Measurements from ENCODE around the gene NBDY. TPM values are rescaled to one million over a fixed set of nuclear protein-coding genes. Genes with fewer than 3 reads are reported as not detected.
"Not testable (repeated sequence)": the region's sequence is repeated elsewhere in the genome, so short reads cannot be mapped to it uniquely, and the experiment has no call there.

The NBDY gene
- polyA plus RNA-seq, 1 donor (not counting 4 experiments of a cell fraction or from before 2014, with no cell fraction given) = 41.1 TPM

DNA sequence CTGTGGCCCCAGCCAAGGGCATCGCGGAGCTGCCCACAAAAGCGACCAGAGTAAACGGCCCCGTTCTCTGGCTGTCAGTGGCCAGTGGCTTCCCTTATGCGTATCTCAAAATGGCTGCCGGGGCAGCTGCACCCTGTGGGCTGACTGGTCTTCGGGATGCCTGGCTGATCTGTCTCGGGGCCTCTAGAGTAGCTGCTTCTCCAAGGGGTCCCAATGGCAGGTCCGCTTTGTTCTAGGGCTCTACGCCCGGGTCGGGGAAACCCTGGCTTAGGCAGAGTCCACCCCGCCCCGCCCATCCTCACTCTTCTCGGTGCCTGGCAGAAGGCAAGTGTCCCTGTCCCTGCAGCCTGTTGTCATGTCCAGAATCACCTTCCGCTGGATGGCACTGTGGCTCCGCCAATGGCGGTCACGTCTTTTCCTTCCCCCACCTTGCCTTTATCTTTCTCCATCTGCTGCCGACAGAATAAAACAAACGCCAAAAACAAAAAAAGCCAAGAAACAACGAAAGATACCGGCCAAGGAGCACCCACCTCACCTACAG, 39.1 kb downstream of the NBDY start:
- H3K4me2 ChIP-seq (ENCODE audit: control insufficient read depth, extremely low read depth, insufficient read depth, low read depth, low read length); FAIRE-seq; H3K9me3 ChIP-seq (ENCODE audit: control insufficient read depth, low read depth, low read length); H2AFZ ChIP-seq (ENCODE audit: control insufficient read depth, low read length); H3K36me3 ChIP-seq (ENCODE audit: control insufficient read depth in 2 of 2, extremely low read depth in 1 of 2, insufficient read depth in 2 of 2, low read length in 2 of 2); H3K79me2 ChIP-seq (ENCODE audit: control insufficient read depth, insufficient read depth, low read length); H3K27ac ChIP-seq (ENCODE audit: control insufficient read depth, insufficient read depth, low read length); H3K27me3 ChIP-seq (ENCODE audit: control insufficient read depth, extremely low read depth, insufficient read depth, low read length); DNase-seq (ENCODE audit: low read depth, low spot score); H3K4me1 ChIP-seq (ENCODE audit: control insufficient read depth, extremely low read depth, insufficient read depth, low read length); H4K20me1 ChIP-seq (ENCODE audit: control insufficient read depth, extremely low read depth, insufficient read depth, low read length); dilution Hi-C loops (cut with MboI; ENCODE audit: extremely low pct_ligation_motif_present, low sequenced_read_pairs); H3K4me3 ChIP-seq (ENCODE audit: control insufficient read depth in 2 of 3, extremely low read depth in 1 of 3, insufficient read depth in 2 of 3, low read depth in 1 of 3, low read length in 3 of 3); H3K9ac ChIP-seq (ENCODE audit: control insufficient read depth, extremely low read depth, insufficient read depth, low read length); H3K9me1 ChIP-seq (ENCODE audit: control insufficient read depth, extremely low read depth, insufficient read depth, low read length): not testable (repeated sequence)

GRCh38 chrX:56772675-56773521, 43.9 kb downstream of the NBDY start:
- H3K9me1 ChIP-seq (ENCODE audit: control insufficient read depth, extremely low read depth, insufficient read depth, low read length); FAIRE-seq; DNase-seq (ENCODE audit: low read depth, low spot score); H3K36me3 ChIP-seq (ENCODE audit: control insufficient read depth in 2 of 2, extremely low read depth in 1 of 2, insufficient read depth in 2 of 2, low read length in 2 of 2); H3K4me2 ChIP-seq (ENCODE audit: control insufficient read depth, extremely low read depth, insufficient read depth, low read depth, low read length); H2AFZ ChIP-seq (ENCODE audit: control insufficient read depth, low read length); H3K79me2 ChIP-seq (ENCODE audit: control insufficient read depth, insufficient read depth, low read length); H3K4me1 ChIP-seq (ENCODE audit: control insufficient read depth, extremely low read depth, insufficient read depth, low read length); H3K9me3 ChIP-seq (ENCODE audit: control insufficient read depth, low read depth, low read length); H4K20me1 ChIP-seq (ENCODE audit: control insufficient read depth, extremely low read depth, insufficient read depth, low read length); H3K27me3 ChIP-seq (ENCODE audit: control insufficient read depth, extremely low read depth, insufficient read depth, low read length); H3K4me3 ChIP-seq (ENCODE audit: control insufficient read depth in 2 of 3, extremely low read depth in 1 of 3, insufficient read depth in 2 of 3, low read depth in 1 of 3, low read length in 3 of 3); H3K27ac ChIP-seq (ENCODE audit: control insufficient read depth, insufficient read depth, low read length); H3K9ac ChIP-seq (ENCODE audit: control insufficient read depth, extremely low read depth, insufficient read depth, low read length); dilution Hi-C loops (cut with MboI; ENCODE audit: extremely low pct_ligation_motif_present, low sequenced_read_pairs): not testable (repeated sequence)

GRCh38 chrX:56773522-56774060, 44.5 kb downstream of the NBDY start:
- H4K20me1 ChIP-seq (ENCODE audit: control insufficient read depth, extremely low read depth, insufficient read depth, low read length); H3K27ac ChIP-seq (ENCODE audit: control insufficient read depth, insufficient read depth, low read length); H2AFZ ChIP-seq (ENCODE audit: control insufficient read depth, low read length); H3K4me1 ChIP-seq (ENCODE audit: control insufficient read depth, extremely low read depth, insufficient read depth, low read length); H3K27me3 ChIP-seq (ENCODE audit: control insufficient read depth, extremely low read depth, insufficient read depth, low read length); H3K79me2 ChIP-seq (ENCODE audit: control insufficient read depth, insufficient read depth, low read length); FAIRE-seq; H3K9ac ChIP-seq (ENCODE audit: control insufficient read depth, extremely low read depth, insufficient read depth, low read length); DNase-seq (ENCODE audit: low read depth, low spot score); dilution Hi-C loops (cut with MboI; ENCODE audit: extremely low pct_ligation_motif_present, low sequenced_read_pairs); H3K4me3 ChIP-seq (ENCODE audit: control insufficient read depth in 2 of 3, extremely low read depth in 1 of 3, insufficient read depth in 2 of 3, low read depth in 1 of 3, low read length in 3 of 3); H3K9me3 ChIP-seq (ENCODE audit: control insufficient read depth, low read depth, low read length); H3K36me3 ChIP-seq (ENCODE audit: control insufficient read depth in 2 of 2, extremely low read depth in 1 of 2, insufficient read depth in 2 of 2, low read length in 2 of 2); H3K4me2 ChIP-seq (ENCODE audit: control insufficient read depth, extremely low read depth, insufficient read depth, low read depth, low read length); H3K9me1 ChIP-seq (ENCODE audit: control insufficient read depth, extremely low read depth, insufficient read depth, low read length): not testable (repeated sequence)

DNA sequence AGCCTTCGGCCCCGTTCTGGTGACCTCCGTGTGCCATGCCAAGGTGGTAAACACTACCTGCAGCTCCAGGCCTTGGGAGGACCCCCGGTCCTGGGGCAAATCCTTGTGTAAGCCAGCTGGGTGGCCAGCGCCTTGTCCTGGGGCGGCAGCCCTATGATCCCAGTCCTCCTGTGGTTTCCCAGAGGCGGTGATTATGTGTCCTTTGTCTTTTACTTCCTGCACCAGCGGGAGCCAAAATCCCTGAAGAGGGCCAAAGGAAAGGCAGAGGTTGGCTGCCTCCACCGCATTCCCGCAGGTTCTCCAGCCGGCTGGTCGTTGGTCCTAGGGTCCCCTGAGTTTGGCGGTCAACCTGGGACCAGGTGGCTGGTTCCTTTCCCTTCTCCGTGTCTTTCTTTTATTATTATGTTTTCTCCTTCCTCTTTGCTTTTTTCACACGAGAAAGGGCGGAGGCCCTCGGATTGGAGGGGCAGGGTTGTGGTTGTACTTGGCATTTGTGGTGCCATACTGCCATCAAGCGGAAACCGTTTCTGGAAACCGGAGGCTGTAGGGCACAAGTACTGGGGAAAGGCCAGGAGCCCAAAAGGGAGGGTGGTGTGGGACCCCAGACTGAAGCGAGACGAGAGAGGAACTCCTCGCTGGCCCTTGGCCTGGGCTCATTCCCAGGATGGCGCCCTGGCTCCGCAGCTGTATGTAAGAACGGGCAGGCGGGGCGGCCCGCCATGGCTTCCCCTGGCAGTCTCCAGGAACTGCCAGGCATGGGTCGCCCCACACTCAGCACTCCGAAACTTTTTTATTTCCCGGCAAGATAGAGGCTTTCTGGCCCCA, 49.3 kb downstream of the NBDY start:
- H3K36me3 ChIP-seq (ENCODE audit: control insufficient read depth in 2 of 2, extremely low read depth in 1 of 2, insufficient read depth in 2 of 2, low read length in 2 of 2); H3K9ac ChIP-seq (ENCODE audit: control insufficient read depth, extremely low read depth, insufficient read depth, low read length); dilution Hi-C loops (cut with MboI; ENCODE audit: extremely low pct_ligation_motif_present, low sequenced_read_pairs); H3K27me3 ChIP-seq (ENCODE audit: control insufficient read depth, extremely low read depth, insufficient read depth, low read length); DNase-seq (ENCODE audit: low read depth, low spot score); H3K4me1 ChIP-seq (ENCODE audit: control insufficient read depth, extremely low read depth, insufficient read depth, low read length); H4K20me1 ChIP-seq (ENCODE audit: control insufficient read depth, extremely low read depth, insufficient read depth, low read length); H3K9me1 ChIP-seq (ENCODE audit: control insufficient read depth, extremely low read depth, insufficient read depth, low read length); H3K4me2 ChIP-seq (ENCODE audit: control insufficient read depth, extremely low read depth, insufficient read depth, low read depth, low read length); H3K4me3 ChIP-seq (ENCODE audit: control insufficient read depth in 2 of 3, extremely low read depth in 1 of 3, insufficient read depth in 2 of 3, low read depth in 1 of 3, low read length in 3 of 3); FAIRE-seq; H3K9me3 ChIP-seq (ENCODE audit: control insufficient read depth, low read depth, low read length); H2AFZ ChIP-seq (ENCODE audit: control insufficient read depth, low read length); H3K27ac ChIP-seq (ENCODE audit: control insufficient read depth, insufficient read depth, low read length); H3K79me2 ChIP-seq (ENCODE audit: control insufficient read depth, insufficient read depth, low read length): not testable (repeated sequence)

All from keratinocyte (primary cell).